Thymus (tissue), 11 donors: Measurements from ENCODE around the gene EIF4E2. TPM values are rescaled to one million over a fixed set of nuclear protein-coding genes. Genes with fewer than 3 reads are reported as not detected.

Experiments
- DNase-seq, 9 donors: peaks; one replicate each; pipeline ENCODE4 v3.0.0-alpha.2; 2013; ENCODE audit warnings: low spot score in 9 of 9, low read depth in 6 of 9, missing footprints in 1 of 9
- H3K27ac ChIP-seq, 2 donors: one replicate each; pipeline ENCODE4 v1.5.1; 2013; ENCODE audit warnings: control low read depth in 1 of 2, low read depth in 1 of 2, low read length in 1 of 2, mild to moderate bottlenecking in 1 of 2, moderate library complexity in 1 of 2
- H3K27me3 ChIP-seq, 2 donors: one replicate each; pipeline ENCODE4 v1.5.1; 2013; ENCODE audit warnings: low read length in 1 of 2; ENCODE audit not compliant: control insufficient read depth in 2 of 2, insufficient read depth in 1 of 2
- H3K36me3 ChIP-seq, 2 donors: one replicate each; pipeline ENCODE4 v1.5.1; 2013; ENCODE audit warnings: low read length in 1 of 2, mild to moderate bottlenecking in 1 of 2, moderate library complexity in 1 of 2; ENCODE audit not compliant: control insufficient read depth in 2 of 2, insufficient read depth in 2 of 2
- H3K4me1 ChIP-seq, 2 donors: one replicate each; pipeline ENCODE4 v1.5.1; 2013; ENCODE audit warnings: low read length in 2 of 2; ENCODE audit not compliant: control insufficient read depth in 2 of 2, insufficient read depth in 2 of 2
- H3K4me3 ChIP-seq, 2 donors: one replicate each; pipeline ENCODE4 v1.5.1; 2013; ENCODE audit warnings: low read length in 2 of 2, control low read depth in 1 of 2, mild to moderate bottlenecking in 1 of 2
- H3K9me3 ChIP-seq, 2 donors: one replicate each; pipeline ENCODE4 v1.5.1; 2013; ENCODE audit warnings: low read length in 1 of 2, mild to moderate bottlenecking in 1 of 2; ENCODE audit not compliant: control insufficient read depth in 2 of 2, insufficient read depth in 1 of 2
- WGBS: extraction: QIAGEN DNeasy Blood & Tissue Kit; methylation state at CpG from one replicate; pipeline ENCODE4 v1.1.7; 2013; 5-methylcytosine and 5-hydroxymethylcytosine counted together
- polyA plus RNA-seq: library from polyadenylated mRNA; stranded (reverse); fragments of 200-250 nt; gene quantifications from one replicate; pipeline ENCODE4 v1.2.3, GENCODE V29; 2013
- total RNA-seq: library from RNA; stranded (reverse); fragments of 120-200 nt; gene quantifications from one replicate; pipeline ENCODE4 v1.2.4, GENCODE V29; 2013
- donor health status: healthy.

EIF4E2 gene
- total and polyA plus RNA-seq, 2 donors, result 53.0 to 59.5 TPM

GRCh38 chr2:232575404-232575746 lies 24.9 kb downstream of the EIF4E2 start:
- H3K4me3 ChIP-seq, result no peak overlapping the region
- DNase-seq, result no peak
- H3K27me3 ChIP-seq, result no peaks in the 10 kb centered on the region
- peaks cover 37 to 45% of the 10 kb centered on the region in 2 donors for H3K36me3 ChIP-seq
- H3K9me3 ChIP-seq, result no peaks in the 10 kb centered on the region
- 98% methylated on average over 1 of the region's 1 CpG for WGBS
- peaks cover 0 to 2% of the 10 kb centered on the region in 2 donors for H3K4me1 ChIP-seq
- H3K27ac ChIP-seq, result no peak overlapping the region

- H3K4me3 ChIP-seq, result no peak overlapping the region
- H3K36me3 ChIP-seq, result peaks cover 40 to 49% of the 10 kb centered on the region in 2 donors
- no peak for DNase-seq
- WGBS, result 98% methylated on average over 2 of the region's 2 CpGs
- no peaks in the 10 kb centered on the region for H3K4me1 ChIP-seq
- H3K27ac ChIP-seq, result no peak overlapping the region
- H3K9me3 ChIP-seq, result no peaks in the 10 kb centered on the region
- H3K27me3 ChIP-seq, result no peaks in the 10 kb centered on the region
Observed at GRCh38 chr2:232576995-232577394, 26.5 kb downstream of the EIF4E2 start.

- Histone ChIP-seq H3K9me3 (no peaks in the 10 kb centered on the region), H3K36me3 (peaks cover 42 to 48% of the 10 kb centered on the region in 2 donors), H3K4me3 (no peak overlapping the region), H3K27ac (no peak overlapping the region), H3K4me1 (no peaks in the 10 kb centered on the region), H3K27me3 (no peaks in the 10 kb centered on the region)
- 99% methylated on average over 2 of the region's 2 CpGs for WGBS
- DNase-seq, result no peak
Observed at GRCh38 chr2:232577841-232578240, 27.4 kb downstream of the EIF4E2 start.

DNA sequence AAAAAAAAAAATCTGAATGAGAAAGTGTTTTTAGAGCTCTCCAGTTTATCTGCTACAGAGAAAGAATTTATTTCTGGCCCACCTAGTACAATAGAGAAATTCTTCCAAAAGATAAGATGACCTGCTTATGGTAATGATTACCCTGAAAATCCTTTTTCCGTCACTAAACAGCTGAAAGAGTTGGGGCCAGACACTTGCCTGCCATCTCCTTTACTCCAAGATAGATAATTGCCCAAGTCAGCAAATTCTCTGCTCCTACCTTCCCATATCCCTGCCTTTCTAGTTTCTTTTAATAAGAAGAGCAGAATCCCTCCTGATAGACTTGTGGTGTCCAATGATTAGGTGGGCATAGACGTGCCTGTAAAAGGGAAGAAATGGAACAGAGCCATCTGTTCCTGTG lies 28.1 kb downstream of the EIF4E2 start:
- WGBS, result 98% methylated on average over 2 of the region's 2 CpGs

DNA sequence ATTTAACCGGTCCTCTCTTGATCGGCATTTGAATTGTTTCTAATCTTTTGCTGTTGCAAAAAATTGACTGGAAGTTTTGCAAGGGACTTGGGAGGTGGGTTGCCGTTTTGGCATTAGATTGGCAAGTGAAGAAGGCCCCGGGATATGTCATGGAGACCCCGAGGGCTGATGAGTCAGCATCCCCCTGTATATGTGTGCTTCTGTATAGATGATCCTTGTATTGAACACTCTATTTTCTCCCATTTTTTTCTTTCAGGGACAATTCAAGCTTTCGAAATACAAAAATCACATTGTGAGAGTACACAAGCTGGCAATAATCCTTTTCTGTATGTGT lies 30.1 kb downstream of the EIF4E2 start:
- 97% methylated on average over 6 of the region's 6 CpGs for WGBS
- H3K4me3 ChIP-seq, result no peak overlapping the region
- no peaks in the 10 kb centered on the region for H3K4me1 ChIP-seq
- no peaks in the 10 kb centered on the region for H3K9me3 ChIP-seq
- DNase-seq, result no peak
- peaks cover 26 to 29% of the 10 kb centered on the region in 2 donors for H3K36me3 ChIP-seq
- no peak overlapping the region for H3K27ac ChIP-seq
- H3K27me3 ChIP-seq, result no peaks in the 10 kb centered on the region

More for the DNA sequence above, 28.1 kb downstream of the EIF4E2 start:
- H3K27me3 ChIP-seq, result no peaks in the 10 kb centered on the region
- H3K9me3 ChIP-seq, result no peaks in the 10 kb centered on the region
- H3K4me3 ChIP-seq, result no peak overlapping the region
- no peak overlapping the region for H3K27ac ChIP-seq
- no peak for DNase-seq
- peaks cover 40 to 41% of the 10 kb centered on the region in 2 donors for H3K36me3 ChIP-seq
- H3K4me1 ChIP-seq, result no peaks in the 10 kb centered on the region

- peaks cover 24 to 26% of the 10 kb centered on the region in 2 donors for H3K36me3 ChIP-seq
Observed at GRCh38 chr2:232581725-232582124, 31.2 kb downstream of the EIF4E2 start.

DNA sequence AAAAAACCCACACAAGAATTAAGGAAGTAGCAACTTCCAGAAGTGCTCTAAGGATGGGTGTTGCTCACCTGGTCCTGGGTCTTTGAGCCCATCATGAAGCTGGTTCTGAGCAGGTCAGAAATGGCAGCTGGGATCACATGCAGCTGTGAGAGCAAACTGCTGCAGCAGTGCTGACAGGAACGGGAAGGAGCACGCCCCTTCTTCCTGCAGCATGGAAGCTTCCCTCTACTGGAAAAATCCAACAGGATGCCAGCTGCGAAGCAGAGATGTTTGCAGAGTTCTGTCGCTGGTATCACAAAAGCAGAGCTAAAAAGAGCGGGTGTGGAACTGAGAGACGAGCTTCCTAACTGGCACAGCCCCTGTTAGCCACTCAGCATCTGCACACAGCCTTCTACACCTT lies 33.7 kb downstream of the EIF4E2 start:
- no peaks in the 10 kb centered on the region for H3K9me3 ChIP-seq
- DNase-seq, result no peak
- no peak overlapping the region for H3K4me3 ChIP-seq
- 97% methylated on average over 6 of the region's 6 CpGs for WGBS
- no peaks in the 10 kb centered on the region for H3K4me1 ChIP-seq
- H3K27me3 ChIP-seq, result no peaks in the 10 kb centered on the region
- H3K36me3 ChIP-seq, result peaks cover 23 to 24% of the 10 kb centered on the region in 2 donors
- no peak overlapping the region for H3K27ac ChIP-seq

More at GRCh38 chr2:232581725-232582124, 31.2 kb downstream of the EIF4E2 start:
- H3K27me3 ChIP-seq, result no peaks in the 10 kb centered on the region
- H3K4me1 ChIP-seq, result no peaks in the 10 kb centered on the region
- no peaks in the 10 kb centered on the region for H3K9me3 ChIP-seq
- no peak overlapping the region for H3K4me3 ChIP-seq
- DNase-seq, result no peak
- no peak overlapping the region for H3K27ac ChIP-seq

GRCh38 chr2:232586943-232587505 lies 36.5 kb downstream of the EIF4E2 start:
- H3K9me3 ChIP-seq, result no peaks in the 10 kb centered on the region
- H3K36me3 ChIP-seq, result peaks cover 5 to 12% of the 10 kb centered on the region in 2 donors
- no peaks in the 10 kb centered on the region for H3K4me1 ChIP-seq
- DNase-seq, result no peak
- H3K4me3 ChIP-seq, result no peak overlapping the region
- no peaks in the 10 kb centered on the region for H3K27me3 ChIP-seq
- 96% methylated on average over 5 of the region's 5 CpGs for WGBS
- no peak overlapping the region for H3K27ac ChIP-seq

DNA sequence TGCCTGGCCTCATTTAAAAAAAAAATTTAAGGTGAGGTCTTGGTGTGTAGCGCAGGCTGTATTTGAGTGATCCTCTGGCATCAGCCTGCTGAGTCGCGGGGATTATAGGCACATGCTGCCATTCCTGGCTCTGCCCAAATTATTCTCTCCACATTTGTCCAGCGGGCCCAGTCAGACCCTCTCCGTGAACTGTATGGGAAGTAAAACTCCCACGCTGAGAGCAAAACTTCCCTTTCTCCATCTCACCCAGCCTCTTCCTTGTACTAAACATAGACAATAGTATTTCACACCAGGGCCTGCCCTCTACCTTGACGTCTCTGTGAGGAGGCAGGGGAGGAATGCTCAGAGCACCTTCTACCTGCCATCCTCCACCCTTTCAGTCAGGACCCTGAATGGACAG lies 37.0 kb downstream of the EIF4E2 start:
- WGBS, result 82% methylated on average over 7 of the region's 7 CpGs
- Histone ChIP-seq H3K4me3 (no peak overlapping the region), H3K9me3 (no peaks in the 10 kb centered on the region), H3K27me3 (no peaks in the 10 kb centered on the region), H3K27ac (no peak overlapping the region), H3K36me3 (peaks cover 4 to 8% of the 10 kb centered on the region in 2 donors), H3K4me1 (no peaks in the 10 kb centered on the region)
- no peak for DNase-seq

GRCh38 chr2:232588031-232588430 lies 37.5 kb downstream of the EIF4E2 start:
- no peak overlapping the region for H3K4me3 ChIP-seq
- no peak for DNase-seq
- H3K4me1 ChIP-seq, result no peaks in the 10 kb centered on the region
- no peak overlapping the region for H3K27ac ChIP-seq
- 98% methylated on average over 8 of the region's 8 CpGs for WGBS
- H3K9me3 ChIP-seq, result no peaks in the 10 kb centered on the region
- H3K36me3 ChIP-seq, result peaks cover 4% of the 10 kb centered on the region in 2 donors
- H3K27me3 ChIP-seq, result no peaks in the 10 kb centered on the region
